ENCODE data around the gene SSTR3. TPM values are rescaled to one million over a fixed set of nuclear protein-coding genes. Genes with fewer than 3 reads are reported as not detected.

SSTR3 gene
- total RNA-seq, 2 experiments from 2014 or later, result 28.1 to 28.6 TPM

GRCh38 chr22:37197451-37198257 is 14.6 kb downstream of the SSTR3 start:
- CTCF ChIA-PET, result interaction anchor here (0.7 to 4.8 kb wide), 18 partner anchors 11 to 153 kb away, joined by 3 to 47 read pairs (median 5); partner anchors contain the start of gene IL2RB
- H3K36me3 Mint-ChIP-seq (ENCODE audit: low read depth), result peaks cover 10% of the 10 kb centered on the region
- H3K4me3 Mint-ChIP-seq, result peak overlapping the region; percentile 81
- intact Hi-C loops (cut with micrococcal nuclease), result loop anchor here (1.0 to 5.0 kb wide), 8 partner anchors 21 to 415 kb away; partner anchors contain the start of gene IL2RB
- peak overlapping the region; percentile 96 for H3K27ac Mint-ChIP-seq
- no peaks in the 10 kb centered on the region for H3K9me3 Mint-ChIP-seq
- no peaks in the 10 kb centered on the region for H3K27me3 Mint-ChIP-seq (ENCODE audit: low read depth)
- H3K4me1 Mint-ChIP-seq (ENCODE audit: low read depth), result peaks cover 59% of the 10 kb centered on the region
- no peak for DNase-seq

- Mint-ChIP-seq H3K27me3 (ENCODE audit: low read depth) (no peaks in the 10 kb centered on the region), H3K27ac (peak overlapping the region; percentile 25), H3K4me3 (no peak overlapping the region), H3K9me3 (no peaks in the 10 kb centered on the region), H3K36me3 (ENCODE audit: low read depth) (peaks cover 10% of the 10 kb centered on the region), H3K4me1 (ENCODE audit: low read depth) (peaks cover 55% of the 10 kb centered on the region)
- no peak for DNase-seq
- CTCF ChIA-PET, result interaction anchor here (0.7 to 4.8 kb wide), 16 partner anchors 11 to 152 kb away, joined by 3 to 47 read pairs (median 6); partner anchors contain the start of gene IL2RB
- intact Hi-C loops (cut with micrococcal nuclease), result loop anchor here (5.0 kb wide), 1 partner anchor 49 kb away; the partner anchor contains the start of gene IL2RB
Measured at GRCh38 chr22:37196539-37197450, 15.5 kb downstream of the SSTR3 start.

- Mint-ChIP-seq H3K4me1 (ENCODE audit: low read depth) (peaks cover 51% of the 10 kb centered on the region), H3K27ac (peak overlapping the region; percentile 25)
Measured at GRCh38 chr22:37195921-37196320, 16.4 kb downstream of the SSTR3 start.

GRCh38 chr22:37194750-37195149 is 17.5 kb downstream of the SSTR3 start:
- DNase-seq, result no peak
- Mint-ChIP-seq H3K4me3 (no peak overlapping the region), H3K27me3 (ENCODE audit: low read depth) (no peaks in the 10 kb centered on the region), H3K4me1 (ENCODE audit: low read depth) (peaks cover 42% of the 10 kb centered on the region), H3K27ac (no peak overlapping the region), H3K9me3 (no peaks in the 10 kb centered on the region), H3K36me3 (ENCODE audit: low read depth) (peaks cover 14% of the 10 kb centered on the region)
- intact Hi-C loops (cut with micrococcal nuclease), result loop anchor here (1.0 to 5.0 kb wide), 3 partner anchors 47 to 116 kb away; partner anchors contain the start of gene IL2RB
- CTCF ChIA-PET, result interaction anchor here (1.5 to 2.0 kb wide), 2 partner anchors 66 to 115 kb away, joined by 5 to 7 read pairs; no protein-coding TSS in a partner anchor

More at GRCh38 chr22:37195921-37196320, 16.4 kb downstream of the SSTR3 start:
- no peak for DNase-seq
- Mint-ChIP-seq H3K9me3 (no peaks in the 10 kb centered on the region), H3K27me3 (ENCODE audit: low read depth) (no peaks in the 10 kb centered on the region), H3K4me3 (no peak overlapping the region), H3K36me3 (ENCODE audit: low read depth) (peaks cover 10% of the 10 kb centered on the region)
- intact Hi-C loops (cut with micrococcal nuclease), result loop anchor here (5.0 kb wide), 1 partner anchor 49 kb away; the partner anchor contains the start of gene IL2RB
- CTCF ChIA-PET, result interaction anchor here (1.5 to 4.8 kb wide), 3 partner anchors 30 to 116 kb away, joined by 5 to 39 read pairs (median 27); no protein-coding TSS in a partner anchor

- Mint-ChIP-seq H3K9me3 (no peaks in the 10 kb centered on the region), H3K36me3 (ENCODE audit: low read depth) (peaks cover 14% of the 10 kb centered on the region), H3K4me3 (peak overlapping the region; percentile 14), H3K27me3 (ENCODE audit: low read depth) (no peaks in the 10 kb centered on the region), H3K27ac (peak overlapping the region; percentile 65), H3K4me1 (ENCODE audit: low read depth) (peaks cover 45% of the 10 kb centered on the region)
- CTCF ChIA-PET, result interaction anchor here (0.7 to 2.3 kb wide), 10 partner anchors 12 to 337 kb away, joined by 3 to 11 read pairs (median 4); no protein-coding TSS in a partner anchor
- peak; percentile 61 for DNase-seq
- intact Hi-C loops (cut with micrococcal nuclease), result loop anchor here (1.0 kb wide), 2 partner anchors 71 to 115 kb away; no protein-coding TSS in a partner anchor
Measured at GRCh38 chr22:37193629-37194191, 18.6 kb downstream of the SSTR3 start.

- Mint-ChIP-seq H3K27me3 (ENCODE audit: low read depth) (no peaks in the 10 kb centered on the region), H3K4me1 (ENCODE audit: low read depth) (peaks cover 44% of the 10 kb centered on the region), H3K9me3 (no peaks in the 10 kb centered on the region), H3K27ac (no peak overlapping the region), H3K4me3 (no peak overlapping the region), H3K36me3 (ENCODE audit: low read depth) (peaks cover 10% of the 10 kb centered on the region)
- no peak for DNase-seq
- intact Hi-C loops (cut with micrococcal nuclease), result no loop called here
- CTCF ChIA-PET, result interaction anchor here (0.7 to 2.3 kb wide), 8 partner anchors 13 to 336 kb away, joined by 3 to 11 read pairs (median 4); no protein-coding TSS in a partner anchor
Measured at GRCh38 chr22:37192741-37193140, 19.5 kb downstream of the SSTR3 start.

GRCh38 chr22:37192204-37192603 is 20.1 kb downstream of the SSTR3 start:
- H3K36me3 Mint-ChIP-seq (ENCODE audit: low read depth), result peaks cover 11% of the 10 kb centered on the region
- H3K27me3 Mint-ChIP-seq (ENCODE audit: low read depth), result no peaks in the 10 kb centered on the region
- H3K4me1 Mint-ChIP-seq (ENCODE audit: low read depth), result peaks cover 41% of the 10 kb centered on the region
- intact Hi-C loops (cut with micrococcal nuclease), result no loop called here
- DNase-seq, result no peak
- no peak overlapping the region for H3K27ac Mint-ChIP-seq
- no peak overlapping the region for H3K4me3 Mint-ChIP-seq
- CTCF ChIA-PET, result interaction anchor here (0.7 to 2.3 kb wide), 6 partner anchors 13 to 336 kb away, joined by 3 to 7 read pairs (median 4); no protein-coding TSS in a partner anchor
- no peaks in the 10 kb centered on the region for H3K9me3 Mint-ChIP-seq

GRCh38 chr22:37190262-37190780 is 22.0 kb downstream of the SSTR3 start:
- H3K27me3 Mint-ChIP-seq (ENCODE audit: low read depth), result no peaks in the 10 kb centered on the region
- CTCF ChIA-PET, result interaction anchor here (1.2 kb wide), 1 partner anchor 238 kb away, joined by 3 read pairs; no protein-coding TSS in a partner anchor
- no peak overlapping the region for H3K27ac Mint-ChIP-seq
- H3K4me3 Mint-ChIP-seq, result no peak overlapping the region
- peaks cover 47% of the 10 kb centered on the region for H3K4me1 Mint-ChIP-seq (ENCODE audit: low read depth)
- no peak for DNase-seq
- peaks cover 6% of the 10 kb centered on the region for H3K36me3 Mint-ChIP-seq (ENCODE audit: low read depth)
- no peaks in the 10 kb centered on the region for H3K9me3 Mint-ChIP-seq
- intact Hi-C loops (cut with micrococcal nuclease), result no loop called here

GRCh38 chr22:37188901-37189466 is 23.3 kb downstream of the SSTR3 start:
- peaks cover 6% of the 10 kb centered on the region for H3K36me3 Mint-ChIP-seq (ENCODE audit: low read depth)
- H3K4me3 Mint-ChIP-seq, result no peak overlapping the region
- no peak for DNase-seq
- H3K27ac Mint-ChIP-seq, result no peak overlapping the region
- H3K9me3 Mint-ChIP-seq, result no peaks in the 10 kb centered on the region
- no peaks in the 10 kb centered on the region for H3K27me3 Mint-ChIP-seq (ENCODE audit: low read depth)
- CTCF ChIA-PET, result no interaction called here
- intact Hi-C loops (cut with micrococcal nuclease), result no loop called here
- H3K4me1 Mint-ChIP-seq (ENCODE audit: low read depth), result peaks cover 37% of the 10 kb centered on the region

- H3K27ac Mint-ChIP-seq, result no peak within 1 kb of the TSS
- no peaks in the 10 kb centered on the region for H3K27me3 Mint-ChIP-seq (ENCODE audit: low read depth)
- CTCF ChIA-PET, result no interaction called here
- intact Hi-C loops (cut with micrococcal nuclease), result no loop called here
- no peaks in the 10 kb centered on the region for H3K9me3 Mint-ChIP-seq
- H3K4me1 Mint-ChIP-seq (ENCODE audit: low read depth), result peaks cover 29% of the 10 kb centered on the region
- H3K4me3 Mint-ChIP-seq, result no peak within 1 kb of the TSS
- peaks cover 6% of the 10 kb centered on the region for H3K36me3 Mint-ChIP-seq (ENCODE audit: low read depth)
- DNase-seq, result no peak
Measured at GRCh38 chr22:37187891-37188761, 24.2 kb downstream of the SSTR3 start, which contains the start of gene C1QTNF6. Gene C1QTNF6 (minus strand): TSS chr22:37188247. CDS start chr22:37188213, 34 bp downstream.
